SU-DHL-6 (cell line): ENCODE measurements around the gene CBX1.

Experiments used
- EZH2phosphoT487 ChIP-seq: fragments of 200-600 bp; sonication (generic), shearing (Covaris generic); conservative IDR thresholded peaks from 2 replicates; pipeline ENCODE4 v1.6.1; 2018; ENCODE audit warnings: mild to moderate bottlenecking, antibody characterized with exemption, low read length, moderate library complexity, mixed read lengths
- TF ChIP-seq, protein P1 (sequence below): fragments of 200-600 bp; sonication (generic); IDR thresholded peaks from one replicate; pipeline ENCODE4 v1.5.1; 2017; ENCODE audit warnings: antibody characterized with exemption, mild to moderate bottlenecking, low read length, moderate library complexity; ENCODE audit not compliant: insufficient read depth, poor library complexity, severe bottlenecking

DNA sequence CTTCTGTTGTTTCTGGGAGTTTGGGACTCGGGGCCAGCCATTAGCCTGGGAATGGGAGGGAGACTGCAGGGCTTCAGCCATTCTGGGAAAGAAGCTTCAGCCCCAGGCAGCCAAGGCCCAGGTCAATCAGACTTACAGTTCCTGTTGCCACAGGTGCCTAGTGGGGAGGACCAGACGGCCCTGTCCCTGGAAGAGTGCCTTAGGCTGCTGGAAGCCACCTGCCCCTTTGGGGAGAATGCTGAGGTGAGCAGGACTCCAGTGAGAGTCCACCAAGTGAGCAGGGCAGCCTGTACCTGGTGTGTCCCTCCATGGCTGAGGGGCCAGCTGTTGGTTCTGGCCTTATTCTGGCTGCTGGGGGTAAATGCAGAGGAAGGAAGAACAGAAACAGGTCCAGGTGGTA lies 44.4 kb downstream of the CBX1 start:
- TF ChIP-seq, protein P1, sequence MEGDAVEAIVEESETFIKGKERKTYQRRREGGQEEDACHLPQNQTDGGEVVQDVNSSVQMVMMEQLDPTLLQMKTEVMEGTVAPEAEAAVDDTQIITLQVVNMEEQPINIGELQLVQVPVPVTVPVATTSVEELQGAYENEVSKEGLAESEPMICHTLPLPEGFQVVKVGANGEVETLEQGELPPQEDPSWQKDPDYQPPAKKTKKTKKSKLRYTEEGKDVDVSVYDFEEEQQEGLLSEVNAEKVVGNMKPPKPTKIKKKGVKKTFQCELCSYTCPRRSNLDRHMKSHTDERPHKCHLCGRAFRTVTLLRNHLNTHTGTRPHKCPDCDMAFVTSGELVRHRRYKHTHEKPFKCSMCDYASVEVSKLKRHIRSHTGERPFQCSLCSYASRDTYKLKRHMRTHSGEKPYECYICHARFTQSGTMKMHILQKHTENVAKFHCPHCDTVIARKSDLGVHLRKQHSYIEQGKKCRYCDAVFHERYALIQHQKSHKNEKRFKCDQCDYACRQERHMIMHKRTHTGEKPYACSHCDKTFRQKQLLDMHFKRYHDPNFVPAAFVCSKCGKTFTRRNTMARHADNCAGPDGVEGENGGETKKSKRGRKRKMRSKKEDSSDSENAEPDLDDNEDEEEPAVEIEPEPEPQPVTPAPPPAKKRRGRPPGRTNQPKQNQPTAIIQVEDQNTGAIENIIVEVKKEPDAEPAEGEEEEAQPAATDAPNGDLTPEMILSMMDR = no peak
- no peak for TF ChIP-seq EZH2phosphoT487
